Dermis blood vessel endothelial cell (primary cell): Measurements from ENCODE around the gene COL5A1. TPM values are rescaled to one million over a fixed set of nuclear protein-coding genes. Genes with fewer than 3 reads are reported as not detected.
A peak's percentile ranks its signal among the peaks of the same experiment; 100 is the strongest.

Source experiments
- DNase-seq: peaks from one replicate; pipeline ENCODE4 v3.0.0; 2010
- total RNA-seq: library from RNA; depleted of rRNA; stranded (reverse); fragments of >200 nt; gene quantifications from 2 replicates; pipeline ENCODE4 v1.2.3, GENCODE V29; 2014

COL5A1 gene
- total RNA-seq, 1 donor from 2014 or later: 9.5 TPM

DNA sequence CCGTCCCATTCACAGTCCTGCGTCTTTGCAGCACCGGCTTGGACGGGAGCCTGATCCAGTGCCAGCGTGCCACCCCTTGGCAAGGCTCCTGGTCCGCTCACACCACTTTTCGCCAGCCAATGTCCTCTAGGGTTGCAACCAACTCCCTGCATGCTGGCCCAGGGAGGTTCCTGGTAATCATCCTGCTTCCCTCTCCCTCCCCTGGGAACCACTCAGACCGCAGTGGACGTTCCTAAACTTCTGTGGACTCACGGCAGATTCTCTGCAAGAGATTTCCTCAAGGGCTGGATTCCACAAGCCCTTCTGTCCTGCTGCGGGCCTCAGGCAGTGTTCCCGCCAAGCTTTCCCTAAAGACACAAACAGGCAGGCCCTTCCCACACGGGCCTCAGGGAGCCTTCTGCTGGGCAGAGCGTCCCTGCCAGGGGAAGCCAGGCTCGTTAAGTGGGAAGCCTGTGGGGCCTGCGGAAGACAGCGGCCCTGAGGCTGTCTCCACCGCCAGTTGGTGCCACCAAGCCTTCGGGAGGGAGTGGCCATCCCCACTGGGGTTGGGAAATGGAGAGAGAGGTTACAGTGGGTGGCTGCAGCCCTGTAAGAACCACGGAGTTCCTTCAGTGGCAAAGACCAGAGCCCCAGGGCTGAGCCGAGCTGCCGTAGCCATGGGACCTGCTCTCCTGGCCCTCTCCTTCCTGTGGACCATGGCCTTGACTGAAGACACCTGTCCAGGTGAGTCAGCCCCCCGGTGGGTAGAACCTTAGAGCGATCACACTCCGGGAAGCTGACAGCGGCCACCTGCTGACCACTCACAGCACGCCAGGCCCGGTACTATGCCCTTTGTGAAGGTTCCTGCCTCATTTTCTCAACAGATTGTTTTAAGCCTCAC is 222.6 kb downstream of the COL5A1 start:
- no peak for DNase-seq

DNA sequence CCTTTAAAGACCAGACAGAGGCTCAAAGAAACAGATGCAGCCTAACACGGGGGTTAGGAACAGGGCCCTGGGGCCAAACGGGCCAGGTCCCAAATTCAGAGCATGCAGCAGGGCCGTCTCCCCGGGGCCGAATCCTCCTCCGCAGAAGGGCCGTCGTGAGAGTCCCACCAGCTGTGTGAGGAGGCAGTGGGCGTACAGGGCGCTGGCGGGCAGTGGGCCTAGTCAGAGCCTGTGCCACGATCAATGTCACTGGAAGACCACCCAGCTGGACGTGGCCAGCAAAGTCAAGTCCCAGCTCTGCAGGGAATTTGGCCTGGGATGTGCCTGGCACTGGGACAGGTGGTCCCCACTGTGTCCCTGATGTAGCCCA is 223.2 kb downstream of the COL5A1 start:
- no peak for DNase-seq

DNA sequence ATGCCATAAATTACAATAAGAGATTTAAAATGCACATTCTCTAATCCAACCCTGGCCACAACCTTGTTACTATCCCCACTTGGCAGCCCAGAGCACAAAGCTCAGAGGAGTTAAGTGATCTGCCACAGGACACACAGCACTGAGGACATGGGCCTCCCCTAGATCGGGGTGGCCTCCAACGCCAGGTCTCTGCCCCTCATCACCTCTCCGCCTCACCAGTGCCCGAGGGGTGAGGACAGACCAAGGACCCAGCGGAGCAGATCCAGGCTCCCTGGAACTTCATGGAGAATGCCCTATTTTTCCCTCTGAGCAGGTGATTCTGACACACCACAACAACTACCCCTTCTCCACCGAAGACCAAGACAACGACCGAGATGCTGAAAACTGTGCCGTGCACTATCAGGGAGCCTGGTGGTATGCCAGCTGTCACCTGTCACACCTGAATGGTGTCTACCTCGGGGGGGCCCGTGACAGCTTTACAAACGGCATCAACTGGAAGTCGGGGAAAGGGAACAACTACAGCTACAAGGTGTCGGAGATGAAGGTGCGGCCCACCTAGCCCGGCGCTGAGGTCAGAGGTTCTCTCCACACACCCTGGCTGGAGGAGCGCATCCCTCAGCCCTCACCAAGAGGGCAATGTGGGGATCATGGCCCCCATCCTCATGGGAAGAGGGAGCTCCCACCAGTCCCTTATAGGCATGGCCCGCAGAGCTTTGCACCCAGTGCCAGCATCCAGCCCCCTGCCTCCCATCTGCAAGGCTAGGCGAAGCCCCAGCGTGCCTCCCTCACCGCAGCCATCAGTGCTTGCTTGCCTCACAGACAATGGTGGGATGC is 226.5 kb downstream of the COL5A1 start:
- DNase-seq: no peak

DNA sequence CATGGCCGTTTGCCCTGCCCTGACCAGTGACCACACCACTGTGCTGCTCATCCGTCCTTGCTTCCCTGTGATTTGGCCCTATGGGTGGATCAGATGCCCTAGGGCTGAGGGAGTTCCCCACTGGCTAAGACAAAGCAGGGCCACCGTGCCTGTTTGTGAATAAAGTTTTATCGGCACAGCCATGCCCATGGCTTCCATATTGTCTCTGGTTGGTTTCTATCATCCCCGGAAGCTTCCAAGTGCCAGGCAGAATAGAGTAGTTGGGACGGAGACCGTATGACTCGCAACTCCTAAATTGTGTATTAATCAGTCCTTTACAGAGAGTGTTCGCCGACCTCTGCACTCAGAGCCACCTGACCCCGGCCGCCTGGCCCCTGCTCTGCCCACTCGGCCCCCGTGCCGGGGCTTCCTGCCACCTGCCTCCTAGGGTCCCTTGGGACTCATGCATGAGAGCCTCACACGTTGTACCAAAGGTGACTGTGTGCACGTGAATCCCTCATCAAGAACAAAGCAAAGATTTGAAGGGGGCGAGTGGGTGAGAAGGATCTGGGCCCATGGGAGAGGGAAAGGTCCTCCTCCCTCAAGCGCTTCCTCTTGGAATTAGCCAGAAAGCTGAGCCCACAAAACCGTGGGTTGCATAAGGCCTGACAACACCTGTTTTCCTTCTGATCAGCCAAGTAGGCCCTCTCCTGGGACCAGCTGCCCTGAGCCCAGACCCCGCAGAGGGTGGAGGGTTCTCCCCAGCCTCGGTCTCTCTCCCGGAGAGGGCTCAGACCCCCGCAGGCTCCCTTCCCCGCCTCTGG is 227.3 kb downstream of the COL5A1 start:
- DNase-seq: no peak

DNA sequence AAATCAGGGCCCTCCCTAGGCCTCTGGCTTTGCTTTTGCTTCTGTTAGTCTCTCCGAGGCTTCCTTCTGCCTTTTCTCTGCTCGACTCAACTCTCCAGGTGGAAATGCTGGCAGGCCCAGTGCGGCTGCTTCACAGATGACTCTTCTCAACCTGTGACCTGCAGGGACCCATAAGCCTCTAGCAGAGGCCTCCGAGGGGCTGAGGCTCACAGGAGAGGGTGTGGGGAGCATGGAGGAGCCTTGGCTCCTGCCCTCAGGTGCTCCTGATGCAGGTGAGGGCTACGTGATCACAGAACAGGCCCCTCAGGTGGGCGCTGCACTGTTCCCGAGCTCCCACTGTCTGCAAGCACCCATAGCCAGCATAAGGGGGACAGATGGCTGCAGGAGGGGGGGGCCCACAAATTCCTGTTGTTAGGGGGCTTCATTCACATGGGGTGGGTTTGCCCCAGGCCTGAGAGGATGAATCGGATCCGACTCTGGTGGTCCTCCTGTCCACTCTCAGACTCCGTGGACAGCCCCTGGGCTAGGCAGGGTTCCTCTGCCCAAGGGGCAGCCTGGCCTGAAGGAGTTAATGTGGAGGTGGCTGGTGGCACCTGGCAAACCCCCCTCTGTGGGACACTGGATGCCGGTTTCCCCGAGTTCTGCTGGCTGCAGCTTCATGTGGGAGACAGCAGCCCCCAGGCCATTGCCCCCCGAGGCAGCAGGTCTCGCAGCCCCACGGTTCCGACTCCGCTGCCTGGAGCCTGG is 228.1 kb downstream of the COL5A1 start:
- no peak for DNase-seq

DNA sequence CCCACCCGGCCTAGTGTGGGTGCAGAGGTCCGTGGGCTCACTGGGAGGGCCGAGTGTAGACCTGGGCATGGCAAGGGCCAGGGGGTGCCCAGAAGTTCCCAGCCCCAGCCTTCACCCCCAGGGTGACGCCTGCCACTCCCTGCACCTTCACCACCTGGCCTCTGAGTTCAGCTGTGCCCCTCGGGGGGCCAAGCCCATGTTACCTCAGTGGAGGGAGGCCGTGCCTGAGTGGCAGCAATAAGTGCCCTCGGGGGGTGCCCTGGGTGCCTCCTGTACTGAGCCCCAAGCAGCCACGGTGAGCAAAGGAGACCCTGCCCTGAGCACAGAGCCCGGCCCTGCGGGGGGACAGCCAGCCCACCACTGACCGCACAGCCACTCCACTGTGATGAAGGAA is 228.7 kb downstream of the COL5A1 start:
- DNase-seq: no peak

DNA sequence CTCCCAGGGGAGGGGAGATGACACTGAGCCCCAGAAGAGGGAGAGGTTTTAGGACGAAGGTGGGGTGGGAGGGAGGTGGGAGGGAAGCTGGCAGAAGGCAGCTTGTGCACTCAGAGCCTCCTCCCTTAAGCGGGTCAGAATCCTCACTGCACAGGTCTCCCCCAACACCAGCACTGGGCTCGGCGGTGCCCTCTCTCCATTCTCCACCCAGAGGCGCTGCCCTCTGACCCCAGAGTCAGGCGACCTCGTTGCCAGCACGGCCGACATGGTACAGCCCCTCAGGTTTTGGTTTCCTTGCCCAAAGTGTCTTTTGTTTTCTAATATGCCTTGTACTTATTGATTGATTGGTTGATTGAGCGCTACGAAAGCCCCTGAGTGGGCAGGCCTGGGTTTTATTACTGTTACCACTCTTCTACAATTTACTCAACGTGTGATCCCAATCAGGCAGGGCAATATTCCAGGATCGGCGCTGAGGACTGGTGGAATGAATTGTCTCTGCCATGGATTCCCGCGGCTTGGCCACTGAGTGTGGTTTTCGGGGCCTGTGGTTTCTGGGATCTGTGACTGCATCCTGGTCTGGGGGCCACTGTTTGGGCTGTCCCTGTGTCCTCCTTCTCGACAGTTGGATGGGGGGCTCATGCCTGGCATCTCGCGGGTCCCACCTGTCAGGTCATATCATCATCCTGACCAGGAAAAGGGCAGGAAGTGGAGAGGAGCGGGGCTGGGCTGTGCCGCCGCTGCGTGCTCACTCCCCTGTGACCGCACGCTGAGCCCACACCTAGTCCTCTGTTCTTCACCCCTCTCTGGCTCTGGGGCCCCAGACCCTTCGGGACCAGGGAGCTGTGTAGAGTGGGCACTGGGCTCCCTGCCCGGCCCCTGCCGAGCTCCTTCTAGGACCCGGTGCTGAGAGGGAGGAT is 229.4 kb downstream of the COL5A1 start:
- DNase-seq: no peak

DNA sequence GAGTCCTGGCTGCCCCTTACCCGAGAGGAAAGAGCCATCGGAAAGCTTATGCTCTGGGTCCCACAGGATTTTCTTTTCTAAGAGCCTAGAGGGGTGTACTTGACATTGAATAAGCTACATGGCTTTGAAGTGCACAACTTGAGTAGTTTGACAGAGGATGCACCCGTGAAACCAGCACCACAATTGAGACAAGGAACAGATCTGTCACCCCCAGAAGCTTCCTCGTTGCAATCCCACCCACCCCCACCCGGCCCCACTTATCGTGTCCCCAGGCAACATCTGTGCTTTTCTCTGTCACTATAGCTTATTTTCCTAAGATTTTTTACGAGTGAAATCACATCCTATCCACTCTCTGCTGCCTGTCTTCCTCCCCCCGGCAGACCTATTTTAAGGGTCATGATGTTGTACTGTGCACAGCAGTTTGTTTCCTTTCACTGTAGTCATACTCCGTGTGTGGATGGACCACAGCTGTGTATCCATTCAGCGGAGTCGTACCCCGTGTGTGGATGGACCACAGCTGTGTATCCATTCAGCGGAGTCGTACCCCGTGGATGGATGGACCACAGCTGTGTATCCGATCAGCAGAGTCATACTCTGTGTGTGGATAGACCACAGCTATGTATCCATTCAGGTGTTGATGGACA is 230.2 kb downstream of the COL5A1 start:
- DNase-seq: peak; percentile 9

DNA sequence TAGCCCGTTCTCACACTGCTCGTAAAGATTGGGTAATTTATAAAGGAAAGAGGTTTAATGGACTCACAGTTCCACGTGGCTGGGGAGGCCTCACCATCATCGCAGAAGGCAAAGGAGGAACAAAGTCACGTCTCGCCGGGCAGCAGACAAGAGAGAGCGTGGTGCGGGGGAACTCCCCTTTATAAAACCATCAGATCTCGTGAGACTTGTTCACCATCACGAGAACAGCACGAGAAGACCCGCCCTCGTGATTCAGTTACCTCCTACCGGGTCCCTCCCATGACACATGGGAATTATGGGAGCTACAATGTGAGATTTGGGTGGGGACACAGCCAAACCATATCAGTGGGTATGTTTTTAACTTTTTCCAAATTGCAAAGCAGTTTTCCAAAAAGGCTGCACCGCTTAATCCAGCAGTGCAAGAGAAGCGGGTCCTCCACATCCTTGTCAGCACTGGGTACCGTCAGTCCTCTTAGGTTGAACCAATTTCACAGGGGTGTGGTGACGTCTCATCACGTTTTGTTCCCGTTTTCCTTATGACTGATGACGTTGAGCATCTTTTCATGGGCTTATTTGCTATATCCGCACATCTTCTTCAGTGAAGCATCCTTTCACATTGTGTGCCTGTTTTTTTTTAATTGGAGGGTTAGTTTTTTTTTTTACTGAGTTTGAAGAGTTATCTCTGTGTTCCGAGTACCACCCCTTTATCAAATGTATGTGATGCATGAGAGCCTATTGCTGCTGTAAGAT is 231.1 kb downstream of the COL5A1 start:
- no peak for DNase-seq

DNA sequence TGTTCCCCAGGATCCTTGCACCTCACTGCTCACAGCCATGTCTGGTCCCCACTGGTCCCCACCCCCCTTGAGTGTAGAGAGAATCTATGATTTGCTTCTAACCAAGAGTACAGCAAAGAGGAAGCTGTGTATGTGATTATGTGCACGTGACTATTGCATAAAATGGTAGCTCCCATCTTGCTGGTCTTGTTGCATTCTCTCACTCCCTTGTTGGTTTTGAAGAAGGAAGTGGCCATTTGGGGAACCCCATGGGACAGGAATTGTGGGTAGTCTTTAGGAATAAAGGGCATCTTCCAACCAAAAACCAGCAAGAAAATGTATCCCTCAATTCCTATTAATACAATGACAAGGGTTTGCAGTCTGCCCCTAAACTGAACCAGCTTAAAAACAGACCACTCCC is 233.8 kb downstream of the COL5A1 start:
- no peak for DNase-seq

DNA sequence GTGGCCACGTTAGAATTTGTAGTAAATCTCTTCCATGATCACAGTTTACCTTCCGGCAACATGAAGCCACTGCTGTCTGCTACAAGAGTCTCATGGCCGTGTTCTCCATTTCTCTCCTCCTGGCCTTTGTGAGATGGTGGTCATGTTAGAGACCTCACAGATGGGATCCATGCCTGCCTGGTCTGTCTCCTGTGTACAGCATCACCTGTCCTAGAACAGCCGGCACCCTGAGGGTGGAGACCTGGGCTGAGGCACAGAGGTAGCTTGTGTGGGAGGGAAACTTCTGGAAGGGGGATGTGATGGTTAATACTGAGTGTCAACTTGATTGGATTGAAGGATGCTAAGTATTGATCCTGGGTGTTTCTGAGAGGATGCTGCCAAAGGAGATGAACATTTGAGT is 235.9 kb downstream of the COL5A1 start:
- DNase-seq: no peak

DNA sequence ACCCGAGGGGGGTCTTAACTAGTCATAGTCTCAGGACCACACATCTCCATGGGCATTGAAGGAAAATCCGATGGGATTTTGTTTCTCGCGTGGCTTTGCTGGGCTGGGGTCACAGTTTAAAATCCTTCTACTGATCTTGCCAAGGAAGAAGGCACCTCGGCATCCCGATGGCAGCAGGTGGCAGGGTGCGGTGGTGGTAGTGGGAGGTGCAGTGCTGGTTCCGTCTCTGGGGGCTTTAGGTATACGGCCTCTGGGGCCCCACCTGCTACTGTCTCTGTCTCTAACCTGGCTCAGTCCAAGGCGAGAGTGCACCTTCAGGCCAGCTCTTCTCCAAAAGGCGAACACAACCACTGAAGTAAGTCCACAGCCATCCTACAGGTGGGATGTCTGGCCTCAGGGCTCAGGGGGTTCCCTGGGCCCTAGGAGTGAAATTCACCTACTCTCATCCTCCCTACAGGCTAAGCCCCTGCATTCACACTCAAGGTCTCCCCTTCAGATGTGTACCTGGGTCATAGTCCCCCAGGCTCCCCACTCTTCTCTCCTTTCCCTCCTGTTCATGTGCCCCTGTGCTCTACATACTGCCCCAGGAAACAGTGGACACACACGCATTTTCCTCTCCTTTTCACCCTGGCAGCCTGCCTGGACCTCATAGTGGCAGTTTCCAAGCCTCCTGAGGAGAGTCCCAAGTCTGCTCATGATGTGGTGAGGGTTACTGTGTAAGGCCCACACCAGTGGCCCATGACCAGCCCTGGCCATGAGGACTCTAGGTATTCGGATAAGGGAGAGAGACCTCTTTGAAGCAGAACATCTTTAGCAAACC is 238.3 kb downstream of the COL5A1 start:
- DNase-seq: no peak

DNA sequence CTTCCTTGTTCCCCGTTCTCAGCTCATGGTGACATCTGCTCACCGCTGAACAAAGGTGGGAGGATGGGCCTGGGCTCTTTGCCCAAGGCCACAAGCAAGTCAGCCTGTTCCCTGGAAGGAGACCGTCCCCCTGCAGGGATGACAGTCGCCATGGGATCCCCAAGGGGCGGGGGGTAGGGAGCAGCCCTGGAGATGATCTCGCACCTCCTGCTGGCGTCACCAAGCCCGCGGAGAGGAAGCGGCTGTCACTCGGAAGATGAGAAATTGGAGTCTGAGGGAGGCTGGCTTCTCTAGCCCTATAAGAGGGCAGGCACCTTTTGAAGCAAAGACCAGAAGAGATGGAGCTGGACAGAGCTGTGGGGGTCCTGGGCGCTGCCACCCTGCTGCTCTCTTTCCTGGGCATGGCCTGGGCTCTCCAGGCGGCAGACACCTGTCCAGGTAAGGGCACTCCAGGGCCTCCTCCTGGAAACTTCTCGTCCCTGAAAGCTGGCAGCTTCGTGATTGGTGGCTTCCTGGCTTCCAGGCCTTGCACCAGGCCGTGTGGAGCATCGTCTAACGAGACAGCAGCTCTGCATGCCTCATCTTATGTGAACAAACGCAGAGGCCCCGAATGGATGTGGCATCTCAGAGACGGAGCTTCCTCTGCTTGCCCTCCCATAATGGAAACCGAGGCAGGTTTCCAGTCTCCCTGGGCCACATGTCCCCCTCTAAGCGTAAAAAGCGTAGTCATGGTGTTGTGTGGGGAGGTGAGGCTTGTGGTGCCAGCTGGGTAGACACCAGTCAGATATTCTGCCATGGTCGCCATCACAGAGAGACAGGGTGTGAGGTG is 239.1 kb downstream of the COL5A1 start, which contains the start of gene FCN2:
FCN2 (plus strand) TSS at position 327 of the 829 bp plus-strand sequence; CDS start at position 339, 12 bp downstream.
- DNase-seq: no peak

DNA sequence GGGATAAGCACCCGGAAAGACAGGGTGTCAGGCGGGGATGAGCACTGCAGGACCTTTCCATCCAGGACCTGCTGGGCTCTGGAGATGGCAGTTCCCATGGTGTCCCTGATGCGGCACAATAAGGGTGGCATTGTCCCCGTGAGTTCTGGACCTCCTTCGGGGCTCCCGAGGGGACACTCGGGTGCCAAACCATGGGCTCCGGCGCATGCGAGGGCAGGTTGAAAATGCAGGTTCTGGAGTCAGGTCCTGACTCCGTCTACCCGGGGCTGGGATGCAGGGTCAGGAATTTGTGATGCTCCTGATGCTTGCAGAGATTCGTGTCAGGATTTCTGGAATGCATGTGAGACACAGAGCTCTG is 239.7 kb downstream of the COL5A1 start:
- DNase-seq: no peak

DNA sequence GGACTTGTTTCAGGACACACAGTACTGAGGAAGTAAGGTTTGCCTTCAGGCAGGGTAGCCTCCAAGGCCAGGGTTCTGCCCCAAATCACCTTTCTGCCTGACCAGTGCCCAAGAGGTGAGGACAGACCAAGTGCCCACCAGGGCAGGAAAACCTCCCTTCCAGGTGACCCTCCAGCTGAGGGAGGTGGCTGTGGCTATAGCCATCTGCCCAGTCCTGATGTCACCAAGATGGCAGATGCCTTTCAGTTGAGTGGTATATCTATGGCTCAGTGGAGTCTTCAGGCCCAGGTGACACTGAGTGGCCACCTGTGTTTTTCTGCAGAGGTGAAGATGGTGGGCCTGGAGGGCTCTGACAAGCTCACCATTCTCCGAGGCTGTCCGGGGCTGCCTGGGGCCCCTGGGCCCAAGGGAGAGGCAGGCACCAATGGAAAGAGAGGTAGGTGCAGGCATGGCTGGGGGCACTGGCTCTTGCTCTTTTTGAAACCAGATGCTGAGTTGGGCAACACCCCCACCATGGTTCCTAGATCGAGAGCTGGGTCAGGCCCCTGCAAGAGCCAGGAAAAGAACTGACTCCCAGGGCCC is 240.7 kb downstream of the COL5A1 start:
- no peak for DNase-seq

DNA sequence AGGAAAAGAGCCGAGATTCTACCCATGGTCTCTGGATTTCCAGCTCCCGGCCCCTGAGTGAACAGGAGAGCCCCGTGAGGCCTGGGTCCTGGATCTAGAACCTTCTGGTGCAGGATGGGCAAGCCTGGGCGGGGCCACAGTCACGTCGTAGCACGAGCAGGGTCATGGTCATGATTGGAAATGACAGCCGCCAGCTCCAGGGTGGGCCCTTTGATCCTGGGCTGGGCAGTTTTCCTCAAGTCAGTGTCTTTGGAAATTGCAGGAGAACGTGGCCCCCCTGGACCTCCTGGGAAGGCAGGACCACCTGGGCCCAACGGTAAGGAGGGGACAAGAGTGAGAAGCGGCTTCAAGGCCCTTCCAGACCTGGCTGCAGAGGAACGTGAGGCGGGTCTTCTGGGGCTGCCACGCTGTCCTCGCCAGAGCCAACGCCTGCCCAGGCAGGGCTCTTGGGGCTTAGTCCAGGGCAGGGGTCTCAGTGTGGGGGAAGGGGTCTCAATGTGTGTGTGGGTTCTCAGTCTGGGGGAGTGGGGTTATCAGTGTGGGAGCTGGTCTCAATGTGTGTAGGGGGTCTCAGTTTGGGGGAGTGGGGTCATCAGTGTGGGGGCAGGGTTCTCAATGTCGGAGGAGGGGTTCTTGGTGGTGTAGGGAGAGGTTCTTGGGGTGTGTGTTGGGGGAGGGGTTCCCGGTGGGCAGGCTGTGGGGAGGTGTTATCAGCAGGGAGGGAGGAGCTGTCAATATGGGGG is 241.6 kb downstream of the COL5A1 start:
- DNase-seq: no peak

DNA sequence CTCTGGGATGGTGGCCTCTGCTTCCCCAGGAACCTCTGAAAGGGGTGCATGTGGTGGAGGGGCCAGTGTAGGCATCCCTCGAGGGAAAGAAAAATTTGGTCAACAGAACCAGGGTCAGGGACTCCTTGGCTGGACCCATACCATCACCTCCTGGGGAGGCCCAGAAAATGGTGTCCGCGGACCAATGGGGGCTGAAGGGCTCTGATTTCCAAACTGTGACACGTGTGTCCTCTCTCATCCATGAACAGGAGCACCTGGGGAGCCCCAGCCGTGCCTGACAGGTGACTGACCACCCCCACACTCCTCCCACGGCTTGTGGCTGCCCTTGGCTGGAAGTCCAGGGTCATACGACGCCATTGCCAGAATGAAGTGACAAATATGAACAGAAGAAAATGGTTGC is 242.9 kb downstream of the COL5A1 start:
- no peak for DNase-seq
